Suprapubic skin (tissue), 4 donors: Measurements from ENCODE around the gene CCDC92B.

ENCODE experiments used
- POLR2A ChIP-seq, 2 donors: fragments of 450-650 bp; IDR thresholded peaks; one replicate each; pipeline ENCODE4 v1.6.1; 2017; ENCODE audit warnings: antibody characterized with exemption in 2 of 2, mild to moderate bottlenecking in 2 of 2, moderate library complexity in 2 of 2
- POLR2AphosphoS5 ChIP-seq, 3 donors: sonication (generic); formaldehyde crosslinking; IDR thresholded peaks; one replicate each; pipeline ENCODE4 v1.6.1; 2017; ENCODE audit warnings: antibody characterized with exemption in 3 of 3

DNA sequence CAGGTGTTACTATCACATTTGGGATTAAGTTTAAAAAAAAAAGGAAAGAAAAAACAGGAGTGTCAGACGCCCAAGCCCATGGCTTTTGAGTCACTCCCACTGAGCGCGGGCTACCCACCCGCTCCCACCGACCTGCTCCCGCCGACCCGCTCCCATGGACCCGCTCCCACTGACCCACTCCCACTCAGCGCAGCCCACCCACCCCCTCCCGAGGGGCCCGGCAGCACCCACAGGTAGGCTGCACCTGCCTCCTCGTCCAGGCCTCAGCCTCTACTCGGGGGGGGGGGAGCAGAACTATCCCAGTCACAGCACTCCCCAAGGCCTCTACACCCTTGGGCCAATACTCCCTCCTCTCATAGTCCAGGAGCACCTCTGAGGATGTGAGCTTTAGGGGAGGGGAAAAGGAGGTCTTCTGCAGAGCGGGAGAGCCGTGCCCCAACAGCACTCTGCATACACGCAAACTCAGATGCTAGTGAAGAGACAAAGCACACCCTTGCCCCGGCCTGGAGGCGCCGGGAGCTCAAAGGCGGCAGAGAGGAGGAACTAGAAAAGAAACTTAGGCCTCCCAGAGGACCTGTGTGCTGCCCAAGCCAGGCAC lies 40.8 kb downstream of the CCDC92B start:
- no peak for TF ChIP-seq POLR2A (IDR thresholded peaks at IDR 0.05)
- no peak for TF ChIP-seq POLR2AphosphoS5 (IDR thresholded peaks at IDR 0.05)
